Measurements from ENCODE around the gene DNAJC30.
A peak's percentile ranks its signal among the peaks of the same experiment; 100 is the strongest.
"Not testable (repeated sequence)": the region's sequence is repeated elsewhere in the genome, so short reads cannot be mapped to it uniquely, and the experiment has no call there.

Gene DNAJC30

DNA sequence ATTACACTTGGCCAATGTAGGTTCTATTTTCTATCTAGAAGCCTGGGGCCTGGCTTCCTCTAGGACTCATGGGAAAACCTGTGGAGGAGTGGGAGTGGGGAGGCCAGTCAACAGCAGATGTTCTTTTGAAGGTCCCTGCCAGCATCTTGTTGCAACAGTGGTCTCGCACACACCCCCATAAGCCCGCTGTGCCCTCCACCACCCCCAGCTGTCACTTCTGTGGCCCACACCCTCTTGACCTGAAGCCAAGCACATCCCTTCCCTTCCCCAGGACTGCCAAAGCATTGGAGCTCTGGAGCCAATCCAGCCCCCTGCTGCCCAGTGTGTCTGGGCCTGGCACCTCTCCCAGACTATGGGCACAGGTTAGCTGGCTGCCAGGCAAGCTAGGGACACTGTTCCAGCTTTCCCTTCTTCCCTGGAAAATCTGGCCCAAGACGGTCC is 38.1 kb upstream of the DNAJC30 start:
- Histone ChIP-seq H4K20me1 (ENCODE audit: insufficient read depth) (no peaks in the 10 kb centered on the region), H3K9ac (no peak overlapping the region), H2AFZ (ENCODE audit: low read depth) (no peak overlapping the region), H3K4me3 (IDR thresholded peaks at IDR 0.05; ENCODE audit: insufficient read depth, low read depth, low read length) (no peak overlapping the region), H3K79me2 (ENCODE audit: insufficient read depth, low read depth) (peaks cover 14% of the 10 kb centered on the region; the same call in 1 of the 2 replicates), H3K4me2 (no peak overlapping the region), H3K27me3 (ENCODE audit: insufficient read depth, low read depth) (no peaks in the 10 kb centered on the region), H3K36me3 (ENCODE audit: insufficient read depth) (no peaks in the 10 kb centered on the region), H3K27ac (no peak overlapping the region), H3K4me1 (ENCODE audit: low read depth, poor library complexity, severe bottlenecking) (peaks cover 18% of the 10 kb centered on the region)
- TF ChIP-seq, protein P1, sequence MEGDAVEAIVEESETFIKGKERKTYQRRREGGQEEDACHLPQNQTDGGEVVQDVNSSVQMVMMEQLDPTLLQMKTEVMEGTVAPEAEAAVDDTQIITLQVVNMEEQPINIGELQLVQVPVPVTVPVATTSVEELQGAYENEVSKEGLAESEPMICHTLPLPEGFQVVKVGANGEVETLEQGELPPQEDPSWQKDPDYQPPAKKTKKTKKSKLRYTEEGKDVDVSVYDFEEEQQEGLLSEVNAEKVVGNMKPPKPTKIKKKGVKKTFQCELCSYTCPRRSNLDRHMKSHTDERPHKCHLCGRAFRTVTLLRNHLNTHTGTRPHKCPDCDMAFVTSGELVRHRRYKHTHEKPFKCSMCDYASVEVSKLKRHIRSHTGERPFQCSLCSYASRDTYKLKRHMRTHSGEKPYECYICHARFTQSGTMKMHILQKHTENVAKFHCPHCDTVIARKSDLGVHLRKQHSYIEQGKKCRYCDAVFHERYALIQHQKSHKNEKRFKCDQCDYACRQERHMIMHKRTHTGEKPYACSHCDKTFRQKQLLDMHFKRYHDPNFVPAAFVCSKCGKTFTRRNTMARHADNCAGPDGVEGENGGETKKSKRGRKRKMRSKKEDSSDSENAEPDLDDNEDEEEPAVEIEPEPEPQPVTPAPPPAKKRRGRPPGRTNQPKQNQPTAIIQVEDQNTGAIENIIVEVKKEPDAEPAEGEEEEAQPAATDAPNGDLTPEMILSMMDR (conservative IDR thresholded peaks at IDR 0.05; ENCODE audit: low read depth, low read length), result no peak

DNA sequence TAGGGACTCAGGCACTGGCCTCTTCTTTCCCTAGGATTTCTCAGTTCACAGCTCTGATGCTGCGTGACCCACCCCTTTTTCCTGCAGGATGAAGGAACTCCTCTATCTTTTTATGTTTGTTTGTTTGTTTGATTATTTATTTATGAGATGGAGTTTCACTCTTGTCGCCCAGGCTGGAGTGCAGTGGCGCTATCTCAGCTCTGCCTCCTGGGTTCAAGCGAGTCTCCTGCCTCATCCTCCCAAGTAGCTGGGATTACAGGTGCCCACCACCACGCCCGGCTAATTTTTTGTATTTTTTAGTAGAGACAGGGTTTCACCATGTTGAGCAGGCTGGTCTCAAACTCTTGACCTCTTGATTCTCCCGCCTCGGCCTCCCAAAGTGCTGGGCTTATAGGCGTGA is 37.2 kb upstream of the DNAJC30 start:
- peaks cover 15% of the 10 kb centered on the region; the same call in 1 of the 2 replicates for H3K79me2 ChIP-seq (ENCODE audit: insufficient read depth, low read depth)
- H4K20me1 ChIP-seq (ENCODE audit: insufficient read depth); H3K4me3 ChIP-seq (IDR thresholded peaks at IDR 0.05; ENCODE audit: insufficient read depth, low read depth, low read length); H3K36me3 ChIP-seq (ENCODE audit: insufficient read depth); H2AFZ ChIP-seq (ENCODE audit: low read depth); H3K27ac ChIP-seq; H3K27me3 ChIP-seq (ENCODE audit: insufficient read depth, low read depth); H3K4me2 ChIP-seq; H3K9ac ChIP-seq: not testable (repeated sequence)
- H3K4me1 ChIP-seq (ENCODE audit: low read depth, poor library complexity, severe bottlenecking), result peaks cover 27% of the 10 kb centered on the region

DNA sequence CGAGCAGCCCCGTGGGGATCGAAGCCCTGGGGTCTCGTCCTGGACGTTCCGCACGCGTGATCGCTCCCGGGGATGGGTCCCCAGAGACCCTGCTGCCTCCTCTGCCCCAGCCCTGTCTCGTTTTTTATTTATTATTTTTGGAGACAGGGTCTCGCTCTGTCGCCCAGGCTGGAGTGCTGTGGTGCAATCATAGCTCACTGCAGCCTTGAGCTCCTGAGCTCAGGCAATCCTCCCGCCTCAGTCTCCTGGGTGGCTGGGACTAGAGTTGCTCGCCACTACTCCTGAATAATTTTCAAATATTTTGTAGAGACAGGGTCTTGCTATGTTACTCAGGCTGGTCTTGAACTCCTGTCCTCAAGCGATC is 36.5 kb upstream of the DNAJC30 start:
- H2AFZ ChIP-seq (ENCODE audit: low read depth), result peak overlapping the region; percentile 90; the same call in 1 of the 2 replicates
- H3K4me2 ChIP-seq, result peak overlapping the region; percentile 96
- no peak overlapping the region for H3K9ac ChIP-seq
- peaks cover 22% of the 10 kb centered on the region for H3K79me2 ChIP-seq (ENCODE audit: insufficient read depth, low read depth)
- H4K20me1 ChIP-seq (ENCODE audit: insufficient read depth), result no peaks in the 10 kb centered on the region
- H3K4me3 ChIP-seq (IDR thresholded peaks at IDR 0.05; ENCODE audit: insufficient read depth, low read depth, low read length), result no peak overlapping the region
- TF ChIP-seq, protein P1 (conservative IDR thresholded peaks at IDR 0.05; ENCODE audit: low read depth, low read length), result no peak
- no peaks in the 10 kb centered on the region for H3K36me3 ChIP-seq (ENCODE audit: insufficient read depth)
- peaks cover 34% of the 10 kb centered on the region for H3K4me1 ChIP-seq (ENCODE audit: low read depth, poor library complexity, severe bottlenecking)
- no peaks in the 10 kb centered on the region for H3K27me3 ChIP-seq (ENCODE audit: insufficient read depth, low read depth)
- no peak overlapping the region for H3K27ac ChIP-seq

DNA sequence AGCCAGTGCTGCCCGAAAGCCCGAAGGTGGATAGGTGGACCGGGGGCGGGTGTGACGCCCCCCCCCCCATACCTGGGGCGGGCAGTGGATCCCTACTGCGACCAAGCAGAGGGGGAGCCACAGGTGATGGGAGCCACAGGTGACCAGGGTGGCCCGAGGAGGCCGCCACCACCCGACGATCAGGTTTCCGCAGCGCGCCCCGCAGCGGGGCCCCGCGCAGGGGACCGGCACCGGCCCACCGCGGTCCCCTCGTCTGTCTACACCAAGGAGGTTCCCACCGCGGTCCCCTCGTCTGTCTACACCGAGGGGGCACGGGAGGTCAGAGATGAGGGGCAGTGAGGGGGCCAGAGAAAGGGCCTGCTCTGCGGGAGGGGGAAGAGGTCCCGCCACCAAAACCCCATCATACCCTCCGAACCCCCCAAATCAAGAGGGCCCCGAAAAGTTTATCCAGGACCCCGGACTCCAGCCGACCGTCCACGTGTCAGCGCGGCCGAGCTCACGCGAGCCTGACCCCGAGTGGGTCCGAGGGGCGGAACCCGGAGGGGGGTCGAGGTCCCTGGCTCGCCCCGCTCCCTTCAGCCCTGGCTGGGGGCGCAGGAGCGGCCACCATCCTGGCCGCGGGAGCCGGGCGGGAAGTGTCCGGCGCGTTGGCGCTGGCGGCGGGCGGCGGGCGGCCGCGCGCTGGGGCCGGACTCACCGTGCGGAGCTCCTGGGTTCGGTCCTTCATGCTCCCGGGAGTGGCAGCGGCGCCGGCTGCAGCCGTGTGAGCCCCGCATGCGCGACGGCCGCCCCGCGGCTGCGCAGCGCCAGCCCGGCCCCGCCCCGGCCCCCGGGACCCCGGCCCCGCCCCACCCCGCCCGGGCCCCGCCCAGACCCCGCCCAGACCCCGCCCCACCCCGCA is 35.9 kb upstream of the DNAJC30 start, which contains the start of gene STX1A:
STX1A (minus strand) TSS at position 765 of the 901 bp plus-strand sequence; CDS start at position 727, 38 bp downstream.
- Histone ChIP-seq H3K4me3 (IDR thresholded peaks at IDR 0.05; ENCODE audit: insufficient read depth, low read depth, low read length) (no peak within 1 kb of the TSS), H4K20me1 (ENCODE audit: insufficient read depth) (no peaks in the 10 kb centered on the region), H3K36me3 (ENCODE audit: insufficient read depth) (no peaks in the 10 kb centered on the region), H3K27ac (no peak within 1 kb of the TSS), H2AFZ (ENCODE audit: low read depth) (peak within 1 kb of the TSS; percentile 90), H3K9ac (peak within 1 kb of the TSS; percentile 77), H3K4me1 (ENCODE audit: low read depth, poor library complexity, severe bottlenecking) (peaks cover 40% of the 10 kb centered on the region), H3K79me2 (ENCODE audit: insufficient read depth, low read depth) (peaks cover 28% of the 10 kb centered on the region), H3K27me3 (ENCODE audit: insufficient read depth, low read depth) (no peaks in the 10 kb centered on the region), H3K4me2 (peak within 1 kb of the TSS; percentile 96)
- TF ChIP-seq, protein P1 (conservative IDR thresholded peaks at IDR 0.05; ENCODE audit: low read depth, low read length), result no peak

Data from KMS-11 (cell line).